A549 (cell line): ENCODE results near the gene VAV3.

Experiments used
- EP300 ChIP-seq, 2 experiments: fragments of >200 bp; sonication (Bioruptor Twin); formaldehyde crosslinking; IDR thresholded peaks; 2 replicates in 1 of 2; 3 replicates in 1 of 2; pipeline ENCODE4 v1.6.1; 2016 to 2017
- JUN ChIP-seq, 2 experiments: fragments of >200 bp; sonication (Bioruptor Twin); formaldehyde crosslinking; IDR thresholded peaks; 2 replicates in 1 of 2; 3 replicates in 1 of 2; pipeline ENCODE4 v1.6.1; 2016 to 2017
- NFE2L2 ChIP-seq: fragments of 150-350 bp; conservative IDR thresholded peaks from 2 replicates; pipeline ENCODE4 v1.6.1; 2014; ENCODE audit warnings: low read length
- POLR2A ChIP-seq: IDR thresholded peaks from 2 replicates; pipeline ENCODE4 v1.6.1; 2012; ENCODE audit warnings: mild to moderate bottlenecking, low read length
- POLR2AphosphoS2 ChIP-seq: conservative IDR thresholded peaks from 2 replicates; pipeline ENCODE4 v1.6.1; 2012; ENCODE audit warnings: low read length, improper control_type of control experiment, inconsistent platforms
- RCOR1 ChIP-seq: fragments of 150-350 bp; IDR thresholded peaks from 2 replicates; pipeline ENCODE4 v1.6.1; 2014; ENCODE audit warnings: antibody characterized with exemption, low read length, low read depth
- TF ChIP-seq, protein P1 (sequence below): fragments of >200 bp; sonication (Bioruptor Twin); formaldehyde crosslinking; IDR thresholded peaks from 3 replicates; pipeline ENCODE4 v1.5.1; 2016
- TF ChIP-seq, protein P2 (sequence below): fragments of 450-650 bp; IDR thresholded peaks from 2 replicates; pipeline ENCODE4 v1.6.1; 2014; ENCODE audit warnings: antibody characterized with exemption

DNA sequence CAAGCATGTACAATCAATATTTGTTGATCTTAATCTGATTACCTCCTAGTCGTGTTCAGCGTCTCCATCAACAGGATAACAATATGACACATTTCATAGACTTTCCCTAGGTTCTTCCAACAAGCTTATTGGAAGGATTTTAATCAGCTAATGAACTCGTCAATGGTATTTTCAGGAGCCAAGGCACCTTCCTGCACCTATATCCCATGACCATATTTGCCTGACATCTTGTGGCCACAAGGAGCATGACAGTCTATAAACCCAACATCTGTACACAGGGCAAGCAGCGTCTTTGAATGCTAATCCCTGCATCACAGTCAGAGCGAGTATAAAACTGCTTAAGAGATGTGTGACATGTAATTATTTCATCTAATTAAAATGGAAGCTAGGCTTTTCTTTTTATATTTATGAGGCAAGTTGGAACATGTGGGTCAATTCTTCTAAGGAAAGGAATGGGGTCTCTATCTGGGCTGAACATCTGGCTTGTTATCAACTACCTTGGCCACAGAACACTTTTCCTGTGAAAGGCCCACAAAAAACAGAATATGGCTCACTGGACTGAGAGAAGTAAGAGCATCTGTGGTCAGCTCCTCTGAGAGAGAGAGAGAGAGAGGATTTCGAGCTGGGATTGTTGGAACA, 435.4 kb downstream of the VAV3 start:
- TF ChIP-seq EP300 (IDR thresholded peaks at IDR 0.05), result no peak
- TF ChIP-seq POLR2A, result no peak
- TF ChIP-seq, protein P1, sequence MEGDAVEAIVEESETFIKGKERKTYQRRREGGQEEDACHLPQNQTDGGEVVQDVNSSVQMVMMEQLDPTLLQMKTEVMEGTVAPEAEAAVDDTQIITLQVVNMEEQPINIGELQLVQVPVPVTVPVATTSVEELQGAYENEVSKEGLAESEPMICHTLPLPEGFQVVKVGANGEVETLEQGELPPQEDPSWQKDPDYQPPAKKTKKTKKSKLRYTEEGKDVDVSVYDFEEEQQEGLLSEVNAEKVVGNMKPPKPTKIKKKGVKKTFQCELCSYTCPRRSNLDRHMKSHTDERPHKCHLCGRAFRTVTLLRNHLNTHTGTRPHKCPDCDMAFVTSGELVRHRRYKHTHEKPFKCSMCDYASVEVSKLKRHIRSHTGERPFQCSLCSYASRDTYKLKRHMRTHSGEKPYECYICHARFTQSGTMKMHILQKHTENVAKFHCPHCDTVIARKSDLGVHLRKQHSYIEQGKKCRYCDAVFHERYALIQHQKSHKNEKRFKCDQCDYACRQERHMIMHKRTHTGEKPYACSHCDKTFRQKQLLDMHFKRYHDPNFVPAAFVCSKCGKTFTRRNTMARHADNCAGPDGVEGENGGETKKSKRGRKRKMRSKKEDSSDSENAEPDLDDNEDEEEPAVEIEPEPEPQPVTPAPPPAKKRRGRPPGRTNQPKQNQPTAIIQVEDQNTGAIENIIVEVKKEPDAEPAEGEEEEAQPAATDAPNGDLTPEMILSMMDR, result peak; percentile 54; the same call in 2 of the 3 replicates
- no peak for TF ChIP-seq RCOR1
- TF ChIP-seq, protein P2, sequence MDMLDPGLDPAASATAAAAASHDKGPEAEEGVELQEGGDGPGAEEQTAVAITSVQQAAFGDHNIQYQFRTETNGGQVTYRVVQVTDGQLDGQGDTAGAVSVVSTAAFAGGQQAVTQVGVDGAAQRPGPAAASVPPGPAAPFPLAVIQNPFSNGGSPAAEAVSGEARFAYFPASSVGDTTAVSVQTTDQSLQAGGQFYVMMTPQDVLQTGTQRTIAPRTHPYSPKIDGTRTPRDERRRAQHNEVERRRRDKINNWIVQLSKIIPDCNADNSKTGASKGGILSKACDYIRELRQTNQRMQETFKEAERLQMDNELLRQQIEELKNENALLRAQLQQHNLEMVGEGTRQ, result no peak
- no peak for TF ChIP-seq JUN (IDR thresholded peaks at IDR 0.05)
- no peak for TF ChIP-seq POLR2AphosphoS2
- TF ChIP-seq NFE2L2, result no peak
